Naive thymus-derived CD4-positive, alpha-beta T cell (primary cell): Measurements from ENCODE around the gene EMILIN2. TPM values are rescaled to one million over a fixed set of nuclear protein-coding genes. Genes with fewer than 3 reads are reported as not detected.

Experiments used
- ATAC-seq: fragments of 150-1000 bp; cut with Tn5 transposase; 2 replicates; pipeline ENCODE4 v1.10.0; 2021; ENCODE audit warnings: mild to moderate bottlenecking, moderate library complexity
- CTCF ChIA-PET: fragments of 350-600 bp; sonication (Branson Sonifier 250); formaldehyde crosslinking; loops from one replicate; lab custom pipeline; 2021; ENCODE audit warnings: antibody characterized with exemption; lab: Charles Lee
- POLR2A ChIA-PET: fragments of 350-600 bp; sonication (Branson Sonifier 250); formaldehyde crosslinking; loops from one replicate; lab custom pipeline; 2021; ENCODE audit warnings: antibody characterized with exemption, inconsistent platforms; lab: Charles Lee
- DNase-seq, 9 donors: peaks; one replicate each; pipeline versions ENCODE4 v3.0.0 to v3.0.0-alpha.2; 2020 to 2022; ENCODE audit warnings: mixed read lengths in 1 of 9
- H3K27ac ChIP-seq: one replicate; pipeline ENCODE4 v1.7.0; 2013; ENCODE audit warnings: mild to moderate bottlenecking, low read depth, low read length, moderate library complexity
- H3K27me3 ChIP-seq, 2 donors: one replicate each; pipeline ENCODE4 v1.7.0; 2013; ENCODE audit warnings: low read length in 2 of 2, mild to moderate bottlenecking in 2 of 2, moderate library complexity in 2 of 2; ENCODE audit not compliant: control insufficient read depth in 2 of 2, insufficient read depth in 2 of 2
- H3K36me3 ChIP-seq, 3 experiments: 1 replicate in 2 of 3; 2 replicates in 1 of 3; pipeline ENCODE4 v1.7.0; 2013; ENCODE audit warnings: low read length in 3 of 3, mild to moderate bottlenecking in 3 of 3, moderate library complexity in 1 of 3; ENCODE audit not compliant: insufficient read depth in 3 of 3, control insufficient read depth in 2 of 3
- H3K4me1 ChIP-seq, 2 donors: one replicate each; pipeline ENCODE4 v1.7.0; 2013; ENCODE audit warnings: low read length in 2 of 2, mild to moderate bottlenecking in 2 of 2, moderate library complexity in 1 of 2; ENCODE audit not compliant: control insufficient read depth in 2 of 2, insufficient read depth in 2 of 2
- H3K4me3 ChIP-seq: 2 replicates; pipeline ENCODE4 v1.7.0; 2013; ENCODE audit warnings: mild to moderate bottlenecking, low read length
- H3K9me3 ChIP-seq, 3 experiments: 1 replicate in 2 of 3; 2 replicates in 1 of 3; pipeline ENCODE4 v1.7.0; 2013; ENCODE audit warnings: low read length in 3 of 3; ENCODE audit not compliant: control insufficient read depth in 2 of 3
- H3K27ac Mint-ChIP-seq, 9 donors: one replicate each; pipeline ENCODE4 v1.8.0; 2020 to 2022; ENCODE audit warnings: mixed read lengths in 9 of 9, mild to moderate bottlenecking in 8 of 9, moderate library complexity in 5 of 9, inconsistent platforms in 2 of 9
- H3K27me3 Mint-ChIP-seq, 5 donors: one replicate each; pipeline ENCODE4 v1.8.0; 2021 to 2022; ENCODE audit warnings: mixed read lengths in 5 of 5, mild to moderate bottlenecking in 1 of 5
- H3K36me3 Mint-ChIP-seq, 5 donors: one replicate each; pipeline ENCODE4 v1.8.0; 2020 to 2022; ENCODE audit warnings: mixed read lengths in 5 of 5, mild to moderate bottlenecking in 3 of 5, inconsistent platforms in 1 of 5
- H3K4me1 Mint-ChIP-seq, 7 donors: one replicate each; pipeline ENCODE4 v1.8.0; 2020 to 2022; ENCODE audit warnings: mixed read lengths in 7 of 7, mild to moderate bottlenecking in 3 of 7, inconsistent platforms in 1 of 7
- H3K4me3 Mint-ChIP-seq, 10 donors: one replicate each; pipeline ENCODE4 v1.8.0; 2020 to 2022; ENCODE audit warnings: mild to moderate bottlenecking in 10 of 10, mixed read lengths in 10 of 10, moderate library complexity in 6 of 10, inconsistent platforms in 2 of 10
- H3K9me3 Mint-ChIP-seq, 11 donors: one replicate each; pipeline ENCODE4 v1.8.0; 2020 to 2022; ENCODE audit warnings: mixed read lengths in 11 of 11, mild to moderate bottlenecking in 4 of 11, inconsistent platforms in 1 of 11, moderate library complexity in 1 of 11
- intact Hi-C, 2 donors: fragments of 100-400 bp; cut with micrococcal nuclease; formaldehyde crosslinking; loops; one replicate each; pipeline ENCODE4 v1.15.1; 2023
- polyA plus RNA-seq, 2 donors: library from polyadenylated mRNA; unstranded; fragments of 300-500 nt; fragmentation: Illumina TruSeq; gene quantifications; one replicate each; pipeline ENCODE4 v1.2.3, GENCODE V29; 2021
- total RNA-seq, 6 experiments: library from RNA in 5 of 6; stranded (reverse) in 5 of 6; gene quantifications; 1 replicate in 5 of 6; 2 replicates in 1 of 6; pipeline ENCODE4 v1.2.3 and lab custom pipeline; 2021 to 2026

Gene EMILIN2
- total and polyA plus RNA-seq, 7 experiments from 2014 or later: 2.9 to 51.1 (median 7.7) TPM

GRCh38 chr18:2959341-2959740 is 112.5 kb downstream of the EMILIN2 start:
- ChIA-PET CTCF (interaction anchor here (0.7 to 4.9 kb wide), 8 partner anchors 9 to 287 kb away, joined by 3 to 49 read pairs (median 15); no protein-coding TSS in a partner anchor), POLR2A (interaction anchor here (0.5 to 10.2 kb wide), 10 partner anchors 9 to 301 kb away, joined by 3 to 335 read pairs (median 3); partner anchors contain the start of gene MYL12A)
- peak overlapping the region; percentile 68 for H3K27ac ChIP-seq
- H3K36me3 Mint-ChIP-seq: peaks cover 8 to 50% (median 14%) of the 10 kb centered on the region in 5 donors
- peak overlapping the region; percentile 9 for H3K4me3 ChIP-seq
- H3K36me3 ChIP-seq: peaks cover 0 to 10% (median 1%) of the 10 kb centered on the region in 3 experiments
- H3K4me1 Mint-ChIP-seq: peaks cover 49 to 97% (median 92%) of the 10 kb centered on the region in 7 donors
- peak overlapping the region; percentile 96 to 100 (median 99) for H3K27ac Mint-ChIP-seq
- H3K9me3 ChIP-seq: no peaks in the 10 kb centered on the region
- ATAC-seq: no peak
- no peaks in the 10 kb centered on the region for H3K27me3 ChIP-seq
- DNase-seq: no peak
- H3K4me1 ChIP-seq: peaks cover 88 to 89% of the 10 kb centered on the region in 2 donors
- H3K9me3 Mint-ChIP-seq: peaks cover 0 to 6% (median 2%) of the 10 kb centered on the region in 11 donors
- H3K27me3 Mint-ChIP-seq: no peaks in the 10 kb centered on the region
- H3K4me3 Mint-ChIP-seq: peak overlapping the region; percentile 74 to 91 (median 82)
- intact Hi-C loops: loop anchor here in 1 of 2 donors (1.0 to 10.0 kb wide), 3 partner anchors 54 to 489 kb away; partner anchors contain the start of genes LPIN2, METTL4 and NDC80

- Histone ChIP-seq H3K4me1 (peaks cover 90 to 93% of the 10 kb centered on the region in 2 donors), H3K27me3 (no peaks in the 10 kb centered on the region), H3K4me3 (peak overlapping the region; percentile 36), H3K9me3 (no peaks in the 10 kb centered on the region), H3K36me3 (no peaks in the 10 kb centered on the region), H3K27ac (peak overlapping the region; percentile 80)
- ATAC-seq (no peak), DNase-seq (no peak)
- intact Hi-C loops: loop anchor here (1.0 to 5.0 kb wide), 13 partner anchors 8 to 631 kb away; partner anchors contain the start of genes MYL12A (in 2 of the 2), SMCHD1 (in 2 of the 2) and LPIN2 (in 1 of the 2)
- Mint-ChIP-seq H3K27ac (peak overlapping the region; percentile 96 to 100 (median 99)), H3K4me1 (peaks cover 52 to 97% (median 88%) of the 10 kb centered on the region in 7 donors), H3K4me3 (peak overlapping the region; percentile 74 to 91 (median 82)), H3K36me3 (peaks cover 3 to 45% (median 9%) of the 10 kb centered on the region in 5 donors), H3K27me3 (no peaks in the 10 kb centered on the region), H3K9me3 (peaks cover 0 to 6% (median 0%) of the 10 kb centered on the region in 11 donors)
- POLR2A ChIA-PET: interaction anchor here (0.6 to 10.2 kb wide), 12 partner anchors 12 to 633 kb away, joined by 3 to 335 read pairs (median 6); no protein-coding TSS in a partner anchor
- CTCF ChIA-PET: interaction anchor here (1.0 to 4.9 kb wide), 13 partner anchors 7 to 101 kb away, joined by 3 to 27 read pairs (median 10); no protein-coding TSS in a partner anchor
Measured at GRCh38 chr18:2960983-2961696, 114.3 kb downstream of the EMILIN2 start.

DNA sequence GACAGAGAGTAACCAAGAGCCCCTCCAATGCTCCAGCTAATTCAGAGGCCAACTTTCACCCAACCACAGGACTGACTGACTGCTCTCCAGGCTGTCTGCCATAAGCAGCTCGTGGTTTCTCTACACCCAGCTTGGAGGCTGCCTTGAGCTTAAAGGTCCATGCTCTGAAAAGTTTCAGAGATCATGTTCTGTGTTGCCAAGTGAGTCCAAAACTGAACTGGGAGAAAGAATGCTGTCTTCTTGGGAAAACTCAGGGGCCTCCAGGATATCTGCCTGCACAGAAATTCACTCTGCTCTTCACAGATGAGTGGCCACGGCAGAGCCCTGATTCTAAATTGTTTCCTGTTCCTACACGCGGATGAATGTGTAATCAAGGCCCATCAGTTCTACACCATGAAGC is 115.0 kb downstream of the EMILIN2 start:
- ChIA-PET CTCF (interaction anchor here (1.0 to 4.4 kb wide), 8 partner anchors 12 to 32 kb away, joined by 3 to 27 read pairs (median 10); no protein-coding TSS in a partner anchor), POLR2A (interaction anchor here (0.6 to 10.2 kb wide), 11 partner anchors 12 to 633 kb away, joined by 3 to 335 read pairs (median 6); no protein-coding TSS in a partner anchor)
- no peaks in the 10 kb centered on the region for H3K36me3 ChIP-seq
- Mint-ChIP-seq H3K27ac (peak overlapping the region; percentile 96 to 100 (median 99)), H3K4me1 (peaks cover 49 to 97% (median 88%) of the 10 kb centered on the region in 7 donors), H3K36me3 (peaks cover 3 to 40% (median 7%) of the 10 kb centered on the region in 5 donors), H3K4me3 (peak overlapping the region; percentile 74 to 91 (median 82)), H3K9me3 (peaks cover 0 to 6% (median 0%) of the 10 kb centered on the region in 11 donors), H3K27me3 (no peaks in the 10 kb centered on the region)
- H3K9me3 ChIP-seq: no peaks in the 10 kb centered on the region
- peaks cover 90 to 93% of the 10 kb centered on the region in 2 donors for H3K4me1 ChIP-seq
- H3K27me3 ChIP-seq: no peaks in the 10 kb centered on the region
- no peak for DNase-seq
- no peak for ATAC-seq
- intact Hi-C loops: loop anchor here (2.0 to 5.0 kb wide), 5 partner anchors 55 to 630 kb away; partner anchors contain the start of gene SMCHD1 (in 1 of the 2)
- peak overlapping the region; percentile 36 for H3K4me3 ChIP-seq
- peak overlapping the region; percentile 80 for H3K27ac ChIP-seq

DNA sequence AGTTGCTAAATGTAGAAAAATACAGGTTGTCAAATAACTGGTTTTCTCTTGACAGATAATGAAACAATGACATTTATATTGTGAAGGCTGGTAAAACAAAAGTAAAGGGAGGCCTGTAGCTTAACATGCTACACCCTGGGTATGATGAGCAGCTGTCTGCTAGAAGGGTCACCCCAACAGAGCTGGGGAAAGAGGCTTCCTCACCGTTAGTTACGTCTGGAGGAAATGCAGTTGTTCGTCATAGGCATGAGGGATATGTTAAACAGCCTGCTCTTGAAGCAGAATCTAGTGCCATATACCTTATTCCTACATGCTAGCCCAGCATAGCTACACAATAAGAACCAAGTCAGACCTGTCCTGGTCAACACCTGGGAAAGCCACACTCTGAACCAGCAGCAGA is 116.2 kb downstream of the EMILIN2 start:
- Histone ChIP-seq H3K4me3 (peak overlapping the region; percentile 6), H3K9me3 (no peaks in the 10 kb centered on the region), H3K27ac (peak overlapping the region; percentile 80), H3K27me3 (no peaks in the 10 kb centered on the region), H3K4me1 (peaks cover 92 to 94% of the 10 kb centered on the region in 2 donors), H3K36me3 (no peaks in the 10 kb centered on the region)
- peak; percentile 86 for ATAC-seq
- H3K9me3 Mint-ChIP-seq: peaks cover 0 to 4% (median 0%) of the 10 kb centered on the region in 11 donors
- ChIA-PET CTCF (interaction anchor here (1.0 to 4.4 kb wide), 5 partner anchors 10 to 22 kb away, joined by 3 to 27 read pairs (median 11); no protein-coding TSS in a partner anchor), POLR2A (interaction anchor here (0.6 to 10.2 kb wide), 9 partner anchors 9 to 99 kb away, joined by 3 to 335 read pairs (median 11); no protein-coding TSS in a partner anchor)
- no peaks in the 10 kb centered on the region for H3K27me3 Mint-ChIP-seq
- peak overlapping the region; percentile 93 to 100 (median 99) for H3K27ac Mint-ChIP-seq
- peak in 7 of 9 donors; percentile 69 to 89 (median 80) for DNase-seq
- peaks cover 49 to 98% (median 83%) of the 10 kb centered on the region in 7 donors for H3K4me1 Mint-ChIP-seq
- peak overlapping the region; percentile 65 to 91 (median 78) for H3K4me3 Mint-ChIP-seq
- intact Hi-C loops: loop anchor here (5.0 kb wide), 2 partner anchors 306 to 629 kb away; partner anchors contain the start of gene SMCHD1 (in 1 of the 2)
- H3K36me3 Mint-ChIP-seq: peaks cover 0 to 35% (median 4%) of the 10 kb centered on the region in 5 donors

DNA sequence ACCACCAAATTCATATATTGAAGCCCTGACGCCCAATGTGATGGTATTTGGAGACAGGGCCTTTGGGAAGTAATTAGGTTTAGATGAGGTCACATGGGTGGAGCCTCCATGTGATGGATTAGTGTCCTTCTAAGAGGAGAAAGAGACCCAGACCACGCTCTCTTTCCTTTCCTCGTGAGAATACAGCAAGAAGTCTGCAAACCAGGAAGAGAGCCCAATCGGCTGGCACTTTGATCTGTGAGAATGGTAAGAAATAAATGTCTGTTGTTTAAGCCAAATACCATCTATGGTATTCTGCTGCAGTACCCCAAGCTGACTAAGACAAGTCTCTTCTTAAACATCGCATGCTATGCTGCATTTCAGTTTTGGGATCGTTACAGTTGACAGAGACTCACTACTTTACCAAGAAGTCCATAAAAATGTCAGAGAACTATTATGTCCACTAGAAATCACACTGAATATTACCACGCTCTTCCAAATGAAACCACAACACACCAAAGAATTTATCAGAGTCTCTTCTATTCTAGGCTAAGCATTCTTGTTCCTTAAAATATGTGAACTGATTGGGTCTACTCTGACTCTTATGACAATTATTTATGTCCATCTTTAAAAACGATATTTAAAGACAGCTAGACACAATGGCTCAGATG is 117.7 kb downstream of the EMILIN2 start:
- H3K27me3 ChIP-seq: no peaks in the 10 kb centered on the region
- peak overlapping the region; percentile 9 for H3K4me3 ChIP-seq
- DNase-seq: peak in 1 of 9 donors; percentile 30
- Mint-ChIP-seq H3K4me1 (peaks cover 61 to 98% (median 83%) of the 10 kb centered on the region in 7 donors), H3K9me3 (peaks cover 0 to 4% (median 0%) of the 10 kb centered on the region in 11 donors), H3K27me3 (no peaks in the 10 kb centered on the region), H3K36me3 (peaks cover 0 to 30% (median 4%) of the 10 kb centered on the region in 5 donors), H3K4me3 (peak overlapping the region; percentile 41 to 85 (median 74)), H3K27ac (peak overlapping the region; percentile 74 to 100 (median 97))
- no peaks in the 10 kb centered on the region for H3K9me3 ChIP-seq
- H3K4me1 ChIP-seq: peaks cover 92 to 95% of the 10 kb centered on the region in 2 donors
- CTCF ChIA-PET: interaction anchor here (1.6 to 2.5 kb wide), 2 partner anchors 12 to 15 kb away, joined by 4 to 10 read pairs; no protein-coding TSS in a partner anchor
- H3K27ac ChIP-seq: peak overlapping the region; percentile 80
- POLR2A ChIA-PET: interaction anchor here (0.6 to 10.2 kb wide), 9 partner anchors 8 to 98 kb away, joined by 3 to 335 read pairs (median 15); no protein-coding TSS in a partner anchor
- intact Hi-C loops: loop anchor here (5.0 kb wide), 2 partner anchors 307 to 628 kb away; partner anchors contain the start of gene SMCHD1 (in 1 of the 2)
- no peaks in the 10 kb centered on the region for H3K36me3 ChIP-seq
- ATAC-seq: no peak
